Left ventricle myocardium inferior (tissue), 1 donor: Measurements from ENCODE around the gene GTPBP1. TPM values are rescaled to one million over a fixed set of nuclear protein-coding genes. Genes with fewer than 3 reads are reported as not detected.

Experiments used
- DNase-seq: peaks from one replicate; pipeline ENCODE4 v3.0.0-alpha.2; 2020
- H3K27ac ChIP-seq: fragments of 200-600 bp; replicated peaks from 2 replicates; pipeline ENCODE4 v1.8.0; 2021
- H3K27me3 ChIP-seq: fragments of 200-600 bp; 2 replicates; pipeline ENCODE4 v1.8.0; 2021; ENCODE audit warnings: low read depth
- H3K36me3 ChIP-seq: fragments of 200-600 bp; 2 replicates; pipeline ENCODE4 v1.8.0; 2021
- H3K4me1 ChIP-seq: fragments of 200-600 bp; 2 replicates; pipeline ENCODE4 v1.8.0; 2021
- H3K4me3 ChIP-seq: fragments of 200-600 bp; 2 replicates; pipeline ENCODE4 v1.8.0; 2021; ENCODE audit warnings: mild to moderate bottlenecking, moderate library complexity
- H3K9me3 ChIP-seq: fragments of 200-600 bp; replicated peaks from 2 replicates; pipeline ENCODE4 v1.8.0; 2021
- CTCF ChIP-seq: fragments of 200-600 bp; IDR thresholded peaks from 2 replicates; pipeline ENCODE4 v1.8.0; 2021; ENCODE audit warnings: antibody characterized with exemption, mild to moderate bottlenecking, borderline replicate concordance
- intact Hi-C: fragments of 100-400 bp; cut with micrococcal nuclease; formaldehyde crosslinking; loops from one replicate; pipeline ENCODE4 v1.11.0; 2022
- total RNA-seq: library from RNA; stranded (reverse); fragmentation: NEBNext Ultra II Directional; extraction: Animal tissue kit (Norgen Biotek cat#: 25700); gene quantifications from one replicate; pipeline ENCODE4 v1.2.1, GENCODE V29; 2021
- donor health status: DM: no; HTN: yes; CAD: no; lungs with severe emphysema.

GTPBP1 gene
- total RNA-seq, 1 donor from 2014 or later = 28.9 TPM

DNA sequence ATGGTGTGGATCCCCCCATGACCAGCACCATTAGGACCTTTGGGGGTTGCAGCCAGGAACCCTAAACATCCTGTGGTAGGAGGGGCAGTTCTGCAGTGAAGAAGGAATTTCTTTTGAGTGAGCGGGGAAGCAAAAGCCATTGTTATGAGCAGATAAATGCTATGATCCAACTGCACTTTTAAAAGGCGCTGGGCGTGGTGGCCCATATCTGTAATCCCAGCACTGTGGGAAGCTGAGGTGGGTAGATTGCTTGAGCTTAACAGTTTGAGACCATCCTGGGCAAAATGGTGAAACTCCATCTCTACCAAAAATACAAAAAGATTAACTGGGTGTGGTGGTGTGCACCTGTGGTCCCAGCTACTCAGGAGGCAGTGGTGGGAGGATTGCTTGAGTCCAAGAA is 29.9 kb upstream of the GTPBP1 start:
- Histone ChIP-seq H3K4me1 (no peaks in the 10 kb centered on the region), H3K27ac (no peak overlapping the region), H3K9me3 (no peaks in the 10 kb centered on the region), H3K36me3 (peaks cover 33% of the 10 kb centered on the region), H3K4me3 (no peak overlapping the region), H3K27me3 (no peaks in the 10 kb centered on the region)
- no peak for DNase-seq
- intact Hi-C loops = no loop called here
- no peak for TF ChIP-seq CTCF

- Histone ChIP-seq H3K4me3 (peak within 1 kb of the TSS; percentile 95), H3K27me3 (no peaks in the 10 kb centered on the region), H3K4me1 (peaks cover 22% of the 10 kb centered on the region), H3K36me3 (peaks cover 38% of the 10 kb centered on the region), H3K9me3 (no peaks in the 10 kb centered on the region), H3K27ac (peak within 1 kb of the TSS; percentile 86)
- DNase-seq = peak; percentile 88
- TF ChIP-seq CTCF = peak; percentile 61
- intact Hi-C loops = no loop called here
These were observed 24.0 kb upstream of the GTPBP1 start, which contains the start of gene TOMM22 for GRCh38 chr22:38681582-38682335. Gene TOMM22, plus strand, starts transcription at chr22:38681957. Its CDS starts 22 bp downstream, at chr22:38681979.

GRCh38 chr22:38684895-38685294 is 20.8 kb upstream of the GTPBP1 start:
- no peak overlapping the region for H3K27ac ChIP-seq
- H3K27me3 ChIP-seq = no peaks in the 10 kb centered on the region
- no peak for DNase-seq
- no peak for TF ChIP-seq CTCF
- no peaks in the 10 kb centered on the region for H3K9me3 ChIP-seq
- H3K36me3 ChIP-seq = peaks cover 69% of the 10 kb centered on the region
- no peak overlapping the region for H3K4me3 ChIP-seq
- peaks cover 22% of the 10 kb centered on the region for H3K4me1 ChIP-seq
- intact Hi-C loops = no loop called here

GRCh38 chr22:38685761-38686160 is 20.0 kb upstream of the GTPBP1 start:
- TF ChIP-seq CTCF = no peak
- Histone ChIP-seq H3K4me3 (no peak overlapping the region), H3K27ac (no peak overlapping the region), H3K9me3 (no peaks in the 10 kb centered on the region), H3K4me1 (peaks cover 22% of the 10 kb centered on the region), H3K27me3 (no peaks in the 10 kb centered on the region), H3K36me3 (peaks cover 77% of the 10 kb centered on the region)
- intact Hi-C loops = no loop called here
- DNase-seq = no peak

- H3K4me1 ChIP-seq = peaks cover 13% of the 10 kb centered on the region
- H3K9me3 ChIP-seq = no peaks in the 10 kb centered on the region
- TF ChIP-seq CTCF = no peak
- intact Hi-C loops = no loop called here
- no peak overlapping the region for H3K27ac ChIP-seq
- H3K27me3 ChIP-seq = no peaks in the 10 kb centered on the region
- H3K36me3 ChIP-seq = peaks cover 80% of the 10 kb centered on the region
- H3K4me3 ChIP-seq = no peak overlapping the region
- no peak for DNase-seq
These were observed 16.1 kb upstream of the GTPBP1 start for GRCh38 chr22:38689651-38690050.
